Osteoblast (primary cell): Measurements from ENCODE around the gene PITPNM1. TPM values are rescaled to one million over a fixed set of nuclear protein-coding genes. Genes with fewer than 3 reads are reported as not detected.

Experiments
- DNase-seq: peaks from one replicate; pipeline ENCODE4 v3.0.0; 2011; ENCODE audit warnings: low spot score, mixed read lengths; ENCODE audit not compliant: insufficient read length; ENCODE audit errors: missing footprints
- H2AFZ ChIP-seq: 2 replicates; pipeline ENCODE4 v1.6.0; 2011; ENCODE audit warnings: mild to moderate bottlenecking, low read length
- H3K27ac ChIP-seq: 2 replicates; pipeline ENCODE4 v1.5.1; 2011; ENCODE audit warnings: mild to moderate bottlenecking, low read depth, low read length, moderate library complexity
- H3K27me3 ChIP-seq: 2 replicates; pipeline ENCODE4 v1.6.0; 2012; ENCODE audit warnings: mild to moderate bottlenecking, control low read depth, inconsistent platforms, low read length, moderate library complexity; ENCODE audit not compliant: insufficient read depth
- H3K36me3 ChIP-seq: 2 replicates; pipeline ENCODE4 v1.5.1; 2011; ENCODE audit warnings: mild to moderate bottlenecking, low read length, control low read depth, moderate library complexity; ENCODE audit not compliant: insufficient read depth
- H3K4me1 ChIP-seq: 2 replicates; pipeline ENCODE4 v1.5.1; 2011; ENCODE audit warnings: mild to moderate bottlenecking, low read length, control low read depth, moderate library complexity; ENCODE audit not compliant: insufficient read depth
- H3K4me2 ChIP-seq: 2 replicates; pipeline ENCODE4 v1.6.0; 2011; ENCODE audit warnings: mild to moderate bottlenecking, low read length; ENCODE audit not compliant: insufficient read depth
- H3K4me3 ChIP-seq: fragments of 200-600 bp; sonication (generic); 3 replicates; pipeline ENCODE4 v1.5.1; 2012; ENCODE audit warnings: mild to moderate bottlenecking, low read length, inconsistent platforms; ENCODE audit not compliant: insufficient read depth
- H3K79me2 ChIP-seq: 2 replicates; pipeline ENCODE4 v1.6.0; 2012; ENCODE audit warnings: mild to moderate bottlenecking, low read length, control low read depth, inconsistent platforms; ENCODE audit not compliant: insufficient read depth
- H3K9me3 ChIP-seq: 2 replicates; pipeline ENCODE4 v1.5.1; 2011; ENCODE audit warnings: low read depth, low read length, control low read depth
- H4K20me1 ChIP-seq: 2 replicates; pipeline ENCODE4 v1.6.0; 2012; ENCODE audit warnings: mild to moderate bottlenecking, low read length, control low read depth; ENCODE audit not compliant: insufficient read depth
- total RNA-seq: library from RNA; depleted of rRNA; stranded (reverse); fragments of >200 nt; gene quantifications from 2 replicates; pipeline ENCODE4 v1.2.3, GENCODE V29; 2012
- TF ChIP-seq, protein P1 (sequence below): IDR thresholded peaks from 2 replicates; pipeline ENCODE4 v1.5.1; 2011; ENCODE audit warnings: mild to moderate bottlenecking, low read depth, low read length, moderate library complexity; ENCODE audit errors: extremely low read depth

The PITPNM1 gene
- total RNA-seq, 1 donor = 14.1 TPM

DNA sequence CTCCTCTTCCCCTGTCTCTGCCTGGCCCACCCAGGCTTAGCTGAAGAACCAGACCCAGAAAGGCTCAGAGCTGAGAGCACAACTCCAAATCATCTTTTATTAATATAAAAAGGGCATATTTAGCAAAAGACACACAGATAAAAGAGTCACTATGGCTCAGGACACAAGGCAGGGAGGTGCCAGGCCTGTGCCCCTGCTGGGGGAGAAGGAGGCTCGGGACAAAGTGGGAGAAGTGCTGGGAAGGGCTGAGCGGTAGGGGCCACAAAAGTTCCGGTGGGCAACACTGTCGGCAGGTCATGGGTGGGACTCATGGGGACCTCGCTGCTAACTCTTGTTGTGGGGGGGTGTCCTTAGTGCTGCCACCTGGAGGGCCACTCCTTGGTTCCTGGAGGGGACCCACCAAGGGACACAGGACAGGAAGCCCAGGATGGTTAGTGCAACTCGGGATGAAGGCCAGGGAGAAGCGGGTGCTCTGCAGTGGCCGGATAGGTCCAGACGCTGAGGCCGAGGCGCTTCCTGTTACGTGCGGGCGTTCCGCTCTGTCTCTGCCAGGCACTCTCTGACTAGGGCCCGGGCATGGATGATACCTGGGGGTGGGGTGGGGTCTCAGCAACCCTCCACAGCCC lies 1.4 kb upstream of the PITPNM1 start:
- Histone ChIP-seq H3K79me2 (peaks cover 12% of the 10 kb centered on the region), H3K4me3 (no peak overlapping the region), H2AFZ (no peak overlapping the region), H4K20me1 (peaks cover 16% of the 10 kb centered on the region), H3K27me3 (no peaks in the 10 kb centered on the region), H3K27ac (peak overlapping the region; percentile 37), H3K4me2 (peak overlapping the region; percentile 92), H3K4me1 (peaks cover 21% of the 10 kb centered on the region), H3K36me3 (peaks cover 3% of the 10 kb centered on the region), H3K9me3 (no peaks in the 10 kb centered on the region)
- DNase-seq = peak; percentile 69
- TF ChIP-seq, protein P1, sequence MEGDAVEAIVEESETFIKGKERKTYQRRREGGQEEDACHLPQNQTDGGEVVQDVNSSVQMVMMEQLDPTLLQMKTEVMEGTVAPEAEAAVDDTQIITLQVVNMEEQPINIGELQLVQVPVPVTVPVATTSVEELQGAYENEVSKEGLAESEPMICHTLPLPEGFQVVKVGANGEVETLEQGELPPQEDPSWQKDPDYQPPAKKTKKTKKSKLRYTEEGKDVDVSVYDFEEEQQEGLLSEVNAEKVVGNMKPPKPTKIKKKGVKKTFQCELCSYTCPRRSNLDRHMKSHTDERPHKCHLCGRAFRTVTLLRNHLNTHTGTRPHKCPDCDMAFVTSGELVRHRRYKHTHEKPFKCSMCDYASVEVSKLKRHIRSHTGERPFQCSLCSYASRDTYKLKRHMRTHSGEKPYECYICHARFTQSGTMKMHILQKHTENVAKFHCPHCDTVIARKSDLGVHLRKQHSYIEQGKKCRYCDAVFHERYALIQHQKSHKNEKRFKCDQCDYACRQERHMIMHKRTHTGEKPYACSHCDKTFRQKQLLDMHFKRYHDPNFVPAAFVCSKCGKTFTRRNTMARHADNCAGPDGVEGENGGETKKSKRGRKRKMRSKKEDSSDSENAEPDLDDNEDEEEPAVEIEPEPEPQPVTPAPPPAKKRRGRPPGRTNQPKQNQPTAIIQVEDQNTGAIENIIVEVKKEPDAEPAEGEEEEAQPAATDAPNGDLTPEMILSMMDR = no peak

DNA sequence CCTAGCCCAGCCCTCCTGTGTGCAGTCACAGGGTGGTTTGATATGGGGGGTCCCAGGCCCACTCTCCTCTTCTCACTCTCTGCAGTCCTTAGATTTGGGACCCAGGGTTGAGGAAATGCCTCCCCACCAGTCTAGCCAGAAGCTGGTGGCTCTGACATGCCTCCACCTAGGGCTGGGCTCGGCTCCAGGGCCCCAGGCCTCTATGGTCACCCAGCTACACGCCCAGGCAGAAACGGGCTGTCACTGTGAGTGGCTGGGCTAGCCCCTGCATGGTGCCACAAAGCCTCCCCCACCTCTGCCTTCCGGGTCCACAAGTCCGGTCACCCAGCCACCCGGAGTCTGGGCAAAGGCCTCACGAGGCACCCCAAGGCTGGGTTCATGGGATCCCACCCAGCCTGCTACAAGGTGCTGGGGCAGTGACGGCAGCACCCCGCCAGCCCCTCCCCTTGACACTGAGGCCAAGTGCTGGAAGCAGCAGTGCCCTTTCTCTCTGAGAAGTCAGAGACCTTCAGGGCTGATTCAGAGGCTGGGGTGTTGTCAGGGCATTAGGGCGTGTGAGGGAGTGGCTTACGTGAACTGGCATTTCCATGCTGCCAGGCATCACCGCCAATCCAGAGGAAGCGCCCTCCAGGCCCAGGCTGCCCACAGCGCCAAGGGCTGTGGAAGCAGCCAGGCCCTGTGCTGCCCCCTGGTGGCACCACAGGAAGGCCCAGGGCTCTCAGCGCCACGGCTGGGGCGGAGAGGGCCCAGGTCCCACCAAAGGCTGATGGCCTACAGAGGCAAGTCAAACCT lies 638 bp upstream of the PITPNM1 start:
- Histone ChIP-seq H3K36me3 (peaks cover 8% of the 10 kb centered on the region), H2AFZ (peak overlapping the region; percentile 44), H3K9me3 (no peaks in the 10 kb centered on the region), H3K27ac (peak overlapping the region; percentile 73), H3K4me3 (peak overlapping the region; percentile 76), H3K27me3 (no peaks in the 10 kb centered on the region), H4K20me1 (peaks cover 18% of the 10 kb centered on the region), H3K4me1 (peaks cover 21% of the 10 kb centered on the region), H3K79me2 (peaks cover 12% of the 10 kb centered on the region), H3K4me2 (peak overlapping the region; percentile 85)
- TF ChIP-seq, protein P1 = peak; percentile 92
- peak; percentile 99 for DNase-seq

DNA sequence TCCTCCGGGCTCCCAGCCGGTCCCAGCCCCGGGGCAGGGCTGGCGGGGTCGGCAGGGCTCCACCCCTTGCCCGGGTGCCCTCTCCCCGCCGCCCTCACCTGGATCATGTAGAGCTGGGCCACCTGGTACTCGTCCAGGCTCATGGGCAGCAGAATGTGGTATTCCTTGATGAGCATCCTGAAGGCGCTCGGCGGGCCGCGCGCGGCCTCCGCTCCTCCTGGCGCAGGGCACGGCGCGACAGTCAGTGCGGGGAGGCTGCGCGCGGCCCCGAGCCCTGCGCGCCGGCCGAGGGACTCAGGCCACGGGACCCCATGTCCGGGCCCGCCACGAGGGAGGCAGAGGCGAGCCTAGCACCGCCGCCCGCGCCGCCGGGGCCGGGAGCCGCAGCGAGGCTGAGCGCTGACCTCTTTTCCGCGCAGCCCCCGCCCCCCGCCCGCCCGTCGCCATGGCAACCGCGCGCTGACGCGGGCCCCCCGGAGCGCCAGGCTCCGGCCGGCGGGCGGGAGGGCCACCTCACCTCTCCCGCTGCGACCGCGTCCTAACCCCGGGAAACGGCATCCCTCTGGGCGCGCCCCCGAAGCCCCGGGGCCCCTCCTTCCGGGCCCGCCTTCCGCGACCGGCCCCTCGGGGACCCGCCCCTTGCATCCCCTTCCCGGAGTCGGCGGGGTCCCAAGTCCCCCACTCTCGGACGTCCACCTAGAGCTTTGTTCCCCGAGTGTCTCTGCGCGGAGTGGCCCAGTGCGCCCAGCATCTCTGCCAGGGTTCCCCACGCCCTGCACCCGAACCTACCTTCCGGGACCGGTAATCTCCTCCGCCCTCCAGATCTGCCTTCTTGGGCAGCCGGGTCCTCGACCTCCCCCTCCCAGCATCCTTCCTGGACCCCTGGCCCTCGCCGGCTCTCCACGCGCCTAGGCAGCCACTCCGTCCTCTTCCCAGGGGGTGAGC lies 886 bp downstream of the PITPNM1 start:
- peaks cover 8% of the 10 kb centered on the region for H3K36me3 ChIP-seq
- no peaks in the 10 kb centered on the region for H3K9me3 ChIP-seq
- peaks cover 12% of the 10 kb centered on the region for H3K79me2 ChIP-seq
- H3K4me3 ChIP-seq = peak overlapping the region; percentile 76
- H3K4me1 ChIP-seq = peaks cover 21% of the 10 kb centered on the region
- H3K4me2 ChIP-seq = peak overlapping the region; percentile 85
- H2AFZ ChIP-seq = peak overlapping the region; percentile 57
- H3K27me3 ChIP-seq = no peaks in the 10 kb centered on the region
- peaks cover 18% of the 10 kb centered on the region for H4K20me1 ChIP-seq
- peak; percentile 96 for DNase-seq
- TF ChIP-seq, protein P1 = no peak
- H3K27ac ChIP-seq = peak overlapping the region; percentile 48
